PC-9 (cell line): ENCODE measurements around the gene TTI1. TPM values are rescaled to one million over a fixed set of nuclear protein-coding genes. Genes with fewer than 3 reads are reported as not detected.

Experiments used
- BruUV-seq: library from RNA; stranded (reverse); fragments of 400-500 nt; replicated peaks from 2 replicates; lab custom pipeline; 2021; lab: Mats Ljungman, UMichigan
- CTCF ChIA-PET: fragments of 300-600 bp; sonication (Branson Sonifier 250); formaldehyde crosslinking; loops from one replicate; lab custom pipeline; 2022; ENCODE audit warnings: antibody characterized with exemption; lab: Charles Lee
- POLR2A ChIA-PET: fragments of 300-600 bp; sonication (Branson Sonifier 250); formaldehyde crosslinking; loops from one replicate; lab custom pipeline; 2022; ENCODE audit warnings: antibody characterized with exemption; ENCODE audit not compliant: unreplicated experiment; lab: Charles Lee
- DNase-seq, 2 experiments: peaks; one replicate each; pipeline versions ENCODE4 v3.0.0 to v3.0.0-alpha.2; 2015 to 2022; ENCODE audit warnings: mixed read lengths in 1 of 2
- H2AFZ ChIP-seq: fragments of 200-600 bp; sonication (generic); 2 replicates; pipeline ENCODE4 v1.8.1; 2017; ENCODE audit warnings: antibody characterized with exemption
- H3F3A ChIP-seq: fragments of 200-600 bp; sonication (generic); 2 replicates; pipeline ENCODE4 v1.8.1; 2017; ENCODE audit warnings: antibody characterized with exemption, mild to moderate bottlenecking, low read depth; ENCODE audit not compliant: insufficient read depth
- H3K27ac ChIP-seq: fragments of 200-600 bp; sonication (generic); 2 replicates; pipeline ENCODE4 v1.6.1; 2016; ENCODE audit warnings: mixed run types
- H3K27me3 ChIP-seq: fragments of 200-600 bp; sonication (generic); 2 replicates; pipeline ENCODE4 v1.6.1; 2016; ENCODE audit warnings: low read depth, mixed run types; ENCODE audit not compliant: insufficient read depth
- H3K36me3 ChIP-seq: fragments of 200-600 bp; sonication (generic); 2 replicates; pipeline ENCODE4 v1.6.1; 2016; ENCODE audit warnings: low read depth, mixed run types
- H3K4me1 ChIP-seq: fragments of 200-600 bp; sonication (generic); replicated peaks from 2 replicates; pipeline ENCODE4 v1.6.1; 2016; ENCODE audit warnings: mixed run types; ENCODE audit not compliant: insufficient read depth
- H3K4me2 ChIP-seq: fragments of 200-600 bp; sonication (generic); 2 replicates; pipeline ENCODE4 v1.6.1; 2017; ENCODE audit warnings: mixed run types
- H3K4me3 ChIP-seq: fragments of 200-600 bp; sonication (generic); 2 replicates; pipeline ENCODE4 v1.6.1; 2016; ENCODE audit warnings: mixed run types
- H3K79me2 ChIP-seq: fragments of 200-600 bp; sonication (generic); 2 replicates; pipeline ENCODE4 v1.6.1; 2017; ENCODE audit warnings: low read depth, mixed run types
- H3K9me2 ChIP-seq: fragments of 200-600 bp; sonication (generic); 2 replicates; pipeline ENCODE4 v1.8.1; 2017; ENCODE audit warnings: mild to moderate bottlenecking; ENCODE audit not compliant: insufficient read depth
- H3K9me3 ChIP-seq: fragments of 200-600 bp; sonication (generic); 2 replicates; pipeline ENCODE4 v1.8.1; 2016; ENCODE audit warnings: low read depth; ENCODE audit not compliant: insufficient read depth
- H4K20me1 ChIP-seq: fragments of 200-600 bp; sonication (generic); 2 replicates; pipeline ENCODE4 v1.8.1; 2017; ENCODE audit not compliant: insufficient read depth
- CTCF ChIP-seq: fragments of 200-600 bp; sonication (generic); conservative IDR thresholded peaks from 2 replicates; pipeline ENCODE4 v1.6.1; 2017; ENCODE audit warnings: mixed run types, antibody characterized with exemption, mild to moderate bottlenecking, moderate library complexity
- EZH2 ChIP-seq: fragments of 200-600 bp; sonication (generic); IDR thresholded peaks from 2 replicates; pipeline ENCODE4 v1.8.0; 2017; ENCODE audit warnings: antibody characterized with exemption, low read depth
- intact Hi-C: fragments of 100-400 bp; cut with micrococcal nuclease; formaldehyde crosslinking; loops from one replicate; pipeline ENCODE4 v1.10.0; 2022; ENCODE audit not compliant: unreplicated experiment
- total RNA-seq: library from RNA; stranded (reverse); gene quantifications from 2 replicates; pipeline ENCODE4 v1.2.3, GENCODE V29; 2021

Gene TTI1
- total RNA-seq, 1 experiment from 2014 or later, result 34.2 TPM

- no peaks in the 10 kb centered on the region for H3K9me3 ChIP-seq
- H3K4me2 ChIP-seq, result no peak overlapping the region
- H3F3A ChIP-seq, result peaks cover 3% of the 10 kb centered on the region; the same call in 1 of the 2 replicates
- intact Hi-C loops, result no loop called here
- no peak overlapping the region for H2AFZ ChIP-seq
- POLR2A ChIA-PET, result no interaction called here
- H3K27me3 ChIP-seq, result peaks cover 5% of the 10 kb centered on the region; the same call in 1 of the 2 replicates
- CTCF ChIA-PET, result no interaction called here
- DNase-seq, result no peak
- no TSS peak for BruUV-seq
- H3K27ac ChIP-seq, result no peak overlapping the region
- no peaks in the 10 kb centered on the region for H3K79me2 ChIP-seq
- no peaks in the 10 kb centered on the region for H4K20me1 ChIP-seq
- TF ChIP-seq EZH2, result no peak
- TF ChIP-seq CTCF, result no peak
- H3K4me3 ChIP-seq, result no peak overlapping the region
- H3K9me2 ChIP-seq, result no peaks in the 10 kb centered on the region
- H3K36me3 ChIP-seq, result no peaks in the 10 kb centered on the region
- H3K4me1 ChIP-seq, result peaks cover 10% of the 10 kb centered on the region; the same call in 1 of the 2 replicates
These were observed 97.2 kb downstream of the TTI1 start for GRCh38 chr20:37936041-37936440.

GRCh38 chr20:37935435-37935834, 97.8 kb downstream of the TTI1 start:
- Histone ChIP-seq H3K27me3 (peaks cover 9% of the 10 kb centered on the region; the same call in 1 of the 2 replicates), H3K4me3 (no peak overlapping the region), H3K4me2 (no peak overlapping the region), H4K20me1 (no peaks in the 10 kb centered on the region), H2AFZ (no peak overlapping the region), H3F3A (peaks cover 3% of the 10 kb centered on the region; the same call in 1 of the 2 replicates), H3K27ac (no peak overlapping the region), H3K79me2 (no peaks in the 10 kb centered on the region), H3K36me3 (no peaks in the 10 kb centered on the region), H3K9me2 (no peaks in the 10 kb centered on the region), H3K4me1 (peaks cover 10% of the 10 kb centered on the region; the same call in 1 of the 2 replicates), H3K9me3 (no peaks in the 10 kb centered on the region)
- POLR2A ChIA-PET, result no interaction called here
- TF ChIP-seq EZH2 (no peak), CTCF (no peak)
- CTCF ChIA-PET, result no interaction called here
- no TSS peak for BruUV-seq
- intact Hi-C loops, result no loop called here
- DNase-seq, result no peak

- no peak overlapping the region for H2AFZ ChIP-seq
- DNase-seq, result no peak
- peaks cover 10% of the 10 kb centered on the region; the same call in 1 of the 2 replicates for H3K4me1 ChIP-seq
- POLR2A ChIA-PET, result no interaction called here
- H3K4me3 ChIP-seq, result no peak overlapping the region
- intact Hi-C loops, result no loop called here
- CTCF ChIA-PET, result no interaction called here
- H3K9me2 ChIP-seq, result no peaks in the 10 kb centered on the region
- peaks cover 15% of the 10 kb centered on the region for H3K27me3 ChIP-seq
- H3K36me3 ChIP-seq, result no peaks in the 10 kb centered on the region
- no TSS peak for BruUV-seq
- H3K27ac ChIP-seq, result no peak overlapping the region
- H3F3A ChIP-seq, result peaks cover 3% of the 10 kb centered on the region; the same call in 1 of the 2 replicates
- no peaks in the 10 kb centered on the region for H4K20me1 ChIP-seq
- no peak overlapping the region for H3K4me2 ChIP-seq
- H3K79me2 ChIP-seq, result no peaks in the 10 kb centered on the region
- TF ChIP-seq CTCF (no peak), EZH2 (no peak)
- no peaks in the 10 kb centered on the region for H3K9me3 ChIP-seq
These were observed 98.5 kb downstream of the TTI1 start for GRCh38 chr20:37934634-37935375.
